Measurements from ENCODE around the gene TBC1D22A.

Gene TBC1D22A

DNA sequence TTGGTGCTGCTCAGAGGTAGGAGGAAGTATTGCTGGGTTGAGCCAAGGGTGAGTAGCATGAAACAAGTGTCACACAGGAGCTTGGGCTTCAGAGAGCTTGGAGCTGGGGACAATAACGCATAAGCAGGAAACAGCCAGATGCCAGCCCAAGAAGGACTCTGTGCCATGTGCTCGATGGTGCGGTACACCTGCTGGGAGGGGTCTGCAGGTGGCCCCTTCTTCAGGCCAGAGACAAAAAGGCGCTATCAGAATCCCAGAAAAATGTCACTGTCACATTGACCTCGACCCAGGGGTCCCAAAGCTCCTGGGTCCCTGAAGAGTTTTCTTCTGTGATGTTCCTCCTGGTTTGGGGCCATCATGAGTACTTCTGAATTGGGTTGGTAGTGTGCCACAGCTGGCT lies 244.4 kb downstream of the TBC1D22A start:
- TF ChIP-seq CSRNP3 (CRISPR knock-in tag; IDR thresholded peaks at IDR 0.05) = no peak
- TF ChIP-seq GLIS3 (CRISPR knock-in tag; IDR thresholded peaks at IDR 0.05) = no peak
- TF ChIP-seq ARNTL (CRISPR knock-in tag; IDR thresholded peaks at IDR 0.05; ENCODE audit: borderline replicate concordance, low read depth) = no peak
- TF ChIP-seq BACH2 (CRISPR knock-in tag; IDR thresholded peaks at IDR 0.05; ENCODE audit: borderline replicate concordance) = no peak
- TF ChIP-seq TCF4 (CRISPR knock-in tag; IDR thresholded peaks at IDR 0.05; ENCODE audit: borderline replicate concordance) = no peak
- no peak for TF ChIP-seq ZNF565 (CRISPR knock-in tag; conservative IDR thresholded peaks at IDR 0.05; ENCODE audit: low read depth)
- no peak for TF ChIP-seq RARB (CRISPR knock-in tag; IDR thresholded peaks at IDR 0.05)
- no peak for TF ChIP-seq ZFP30 (CRISPR knock-in tag; IDR thresholded peaks at IDR 0.05)
- TF ChIP-seq ZC3H10 (CRISPR knock-in tag; IDR thresholded peaks at IDR 0.05) = no peak

GRCh38 chr22:47007496-47007895 lies 245.0 kb downstream of the TBC1D22A start:
- no peak for TF ChIP-seq ZNF565 (CRISPR knock-in tag; conservative IDR thresholded peaks at IDR 0.05; ENCODE audit: low read depth)
- no peak for TF ChIP-seq PATZ1 (CRISPR knock-in tag; IDR thresholded peaks at IDR 0.05; ENCODE audit: borderline replicate concordance)
- no peak for TF ChIP-seq ZNF8 (CRISPR knock-in tag; IDR thresholded peaks at IDR 0.05)
- no peak for TF ChIP-seq CSRNP3 (CRISPR knock-in tag; IDR thresholded peaks at IDR 0.05)
- no peak for TF ChIP-seq OSR1 (CRISPR knock-in tag; IDR thresholded peaks at IDR 0.05)
- no peak for TF ChIP-seq TOX (CRISPR knock-in tag; IDR thresholded peaks at IDR 0.05; ENCODE audit: borderline replicate concordance)
- no peak for TF ChIP-seq ESRRG (CRISPR knock-in tag; IDR thresholded peaks at IDR 0.05)
- TF ChIP-seq BACH2 (CRISPR knock-in tag; IDR thresholded peaks at IDR 0.05; ENCODE audit: borderline replicate concordance) = no peak
- TF ChIP-seq ZFP30 (CRISPR knock-in tag; IDR thresholded peaks at IDR 0.05) = no peak
- TF ChIP-seq ZNF70 (CRISPR knock-in tag; IDR thresholded peaks at IDR 0.05) = no peak
- no peak for TF ChIP-seq ZC3H10 (CRISPR knock-in tag; IDR thresholded peaks at IDR 0.05)
- TF ChIP-seq TCF4 (CRISPR knock-in tag; IDR thresholded peaks at IDR 0.05; ENCODE audit: borderline replicate concordance) = no peak
- no peak for TF ChIP-seq RARB (CRISPR knock-in tag; IDR thresholded peaks at IDR 0.05)
- TF ChIP-seq TSHZ2 (CRISPR knock-in tag; IDR thresholded peaks at IDR 0.05) = no peak
- ATAC-seq = no peak

More for the DNA sequence above, 244.4 kb downstream of the TBC1D22A start:
- no peak for ATAC-seq

GRCh38 chr22:47008208-47008885 lies 245.9 kb downstream of the TBC1D22A start:
- no peak for ATAC-seq
- no peak for TF ChIP-seq SNAI2 (CRISPR knock-in tag; IDR thresholded peaks at IDR 0.05)

DNA sequence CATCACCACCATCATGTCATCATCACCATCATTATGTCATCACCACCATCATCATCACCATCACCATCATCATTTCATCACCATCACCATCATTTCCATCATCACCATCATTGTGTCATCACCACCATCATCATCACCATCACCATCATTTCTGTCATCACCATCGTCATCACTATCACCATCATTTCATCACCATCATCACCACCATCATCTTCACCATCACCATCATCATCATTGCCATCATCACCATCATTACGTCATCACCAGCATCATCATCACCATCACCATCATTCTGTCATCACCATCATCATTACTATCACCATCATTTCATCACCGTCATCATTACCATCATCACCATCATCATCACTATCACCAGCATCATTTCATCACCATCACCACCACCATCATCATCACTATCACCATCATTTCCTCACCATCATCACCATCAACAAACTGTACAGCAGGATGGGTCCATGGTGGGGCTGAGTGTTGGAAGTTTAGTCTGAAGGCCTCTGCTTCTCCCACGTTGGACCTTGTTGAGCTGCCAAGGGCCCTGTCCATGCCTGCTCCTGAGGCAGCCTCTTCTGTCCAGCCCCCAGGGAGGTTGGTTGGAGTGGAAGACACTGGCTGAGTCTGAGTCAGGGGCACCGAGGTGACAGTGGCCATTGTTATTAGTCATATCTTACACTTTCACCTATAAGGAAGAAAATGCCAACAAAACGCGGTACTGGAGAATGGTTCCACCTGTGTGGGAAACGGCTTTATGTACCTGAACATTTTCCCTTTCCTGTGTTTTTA lies 247.1 kb downstream of the TBC1D22A start:
- TF ChIP-seq TSHZ2 (CRISPR knock-in tag; IDR thresholded peaks at IDR 0.05) = no peak
- no peak for TF ChIP-seq ZNF70 (CRISPR knock-in tag; IDR thresholded peaks at IDR 0.05)
- TF ChIP-seq PATZ1 (CRISPR knock-in tag; IDR thresholded peaks at IDR 0.05; ENCODE audit: borderline replicate concordance) = no peak
- no peak for TF ChIP-seq CSRNP3 (CRISPR knock-in tag; IDR thresholded peaks at IDR 0.05)
- no peak for ATAC-seq
